Epithelial cell of esophagus (primary cell): ENCODE results near the gene CNTN5.

Experiments used
- DNase-seq: peaks from one replicate; pipeline ENCODE4 v3.0.0; 2010; ENCODE audit warnings: low read depth
- H3K4me3 ChIP-seq: 2 replicates; pipeline ENCODE4 v1.5.1; 2011; ENCODE audit warnings: mild to moderate bottlenecking, low read length, control low read depth
- CTCF ChIP-seq: IDR thresholded peaks from 2 replicates; pipeline ENCODE4 v1.5.1; 2011; ENCODE audit warnings: low read depth, mild to moderate bottlenecking, low read length, control low read depth, inconsistent platforms; ENCODE audit not compliant: insufficient read depth; ENCODE audit errors: missing control alignments

The CNTN5 gene

GRCh38 chr11:100095809-100096208, 1075.1 kb downstream of the CNTN5 start:
- no peak overlapping the region for H3K4me3 ChIP-seq
- TF ChIP-seq CTCF = no peak
- no peak for DNase-seq

- DNase-seq = no peak
- H3K4me3 ChIP-seq = no peak overlapping the region
- no peak for TF ChIP-seq CTCF
These were observed 1077.8 kb downstream of the CNTN5 start for GRCh38 chr11:100098560-100098959.

- TF ChIP-seq CTCF = no peak
- no peak overlapping the region for H3K4me3 ChIP-seq
- DNase-seq = no peak
These were observed 1084.7 kb downstream of the CNTN5 start for GRCh38 chr11:100105255-100105981.

- DNase-seq = no peak
- TF ChIP-seq CTCF = no peak
These were observed 1085.2 kb downstream of the CNTN5 start for GRCh38 chr11:100105982-100106358.

GRCh38 chr11:100119176-100119575, 1098.4 kb downstream of the CNTN5 start:
- no peak for DNase-seq
- TF ChIP-seq CTCF = no peak
- no peak overlapping the region for H3K4me3 ChIP-seq

More at GRCh38 chr11:100105982-100106358, 1085.2 kb downstream of the CNTN5 start:
- no peak overlapping the region for H3K4me3 ChIP-seq

- TF ChIP-seq CTCF = no peak
- DNase-seq = no peak
- H3K4me3 ChIP-seq = no peak overlapping the region
These were observed 1112.4 kb downstream of the CNTN5 start for GRCh38 chr11:100133114-100133513.

GRCh38 chr11:100141201-100141600, 1120.5 kb downstream of the CNTN5 start:
- no peak overlapping the region for H3K4me3 ChIP-seq
- no peak for DNase-seq
- TF ChIP-seq CTCF = no peak
